Astrocyte (in vitro differentiated cells and primary cell): Measurements from ENCODE around the gene PJA2. TPM values are rescaled to one million over a fixed set of nuclear protein-coding genes. Genes with fewer than 3 reads are reported as not detected.

Source experiments
- DNase-seq: peaks from one replicate; pipeline ENCODE4 v3.0.0-alpha.2; 2010; ENCODE audit warnings: low read depth
- FAIRE-seq: peaks from 2 replicates; lab custom pipeline; 2011; peaks lifted over from hg19 to GRCh38; lab: Jason Lieb, UNC
- H2AFZ ChIP-seq: 2 replicates; pipeline ENCODE4 v1.6.0; 2012; ENCODE audit warnings: low read depth, low read length, inconsistent platforms
- H3K27ac ChIP-seq: 2 replicates; pipeline ENCODE4 v1.5.1; 2011; ENCODE audit warnings: low read depth, low read length, inconsistent platforms
- H3K27me3 ChIP-seq: 2 replicates; pipeline ENCODE4 v1.6.0; 2011; ENCODE audit warnings: low read length, inconsistent platforms; ENCODE audit not compliant: insufficient read depth
- H3K36me3 ChIP-seq: 2 replicates; pipeline ENCODE4 v1.5.1; 2011; ENCODE audit warnings: low read length, inconsistent platforms; ENCODE audit not compliant: insufficient read depth
- H3K4me1 ChIP-seq: 2 replicates; pipeline ENCODE4 v1.5.1; 2011; ENCODE audit warnings: low read length, inconsistent platforms; ENCODE audit not compliant: insufficient read depth
- H3K4me2 ChIP-seq: 2 replicates; pipeline ENCODE4 v1.6.0; 2012; ENCODE audit warnings: low read length, inconsistent platforms
- H3K4me3 ChIP-seq: 2 replicates; pipeline ENCODE4 v1.5.1; 2011; ENCODE audit warnings: low read depth, mild to moderate bottlenecking, low read length, inconsistent platforms; ENCODE audit not compliant: insufficient read depth
- H3K79me2 ChIP-seq: 2 replicates; pipeline ENCODE4 v1.6.0; 2012; ENCODE audit warnings: mild to moderate bottlenecking, low read length, inconsistent platforms; ENCODE audit not compliant: insufficient read depth
- H3K9ac ChIP-seq: 2 replicates; pipeline ENCODE4 v1.6.0; 2012; ENCODE audit warnings: mild to moderate bottlenecking, low read length, inconsistent platforms
- H3K9me3 ChIP-seq: 2 replicates; pipeline ENCODE4 v1.5.1; 2012; ENCODE audit warnings: low read depth, mild to moderate bottlenecking, low read length, inconsistent platforms; ENCODE audit not compliant: insufficient read depth
- H4K20me1 ChIP-seq: 2 replicates; pipeline ENCODE4 v1.6.0; 2012; ENCODE audit warnings: low read length, inconsistent platforms; ENCODE audit not compliant: insufficient read depth
- H3K27ac Mint-ChIP-seq: one replicate; pipeline ENCODE4 v1.8.0; 2021; ENCODE audit warnings: mild to moderate bottlenecking, mixed read lengths; ENCODE audit not compliant: unreplicated experiment
- H3K27me3 Mint-ChIP-seq: one replicate; pipeline ENCODE4 v1.8.0; 2021; ENCODE audit warnings: low read depth, mixed read lengths; ENCODE audit not compliant: unreplicated experiment
- H3K36me3 Mint-ChIP-seq: one replicate; pipeline ENCODE4 v1.8.0; 2021; ENCODE audit warnings: low read depth, mixed read lengths; ENCODE audit not compliant: unreplicated experiment
- H3K4me1 Mint-ChIP-seq: one replicate; pipeline ENCODE4 v1.8.0; 2021; ENCODE audit warnings: low read depth, mixed read lengths; ENCODE audit not compliant: unreplicated experiment
- H3K4me3 Mint-ChIP-seq: one replicate; pipeline ENCODE4 v1.8.0; 2021; ENCODE audit warnings: mild to moderate bottlenecking, moderate library complexity, mixed read lengths; ENCODE audit not compliant: unreplicated experiment
- H3K9me3 Mint-ChIP-seq: one replicate; pipeline ENCODE4 v1.8.0; 2021; ENCODE audit warnings: mild to moderate bottlenecking, mixed read lengths; ENCODE audit not compliant: unreplicated experiment
- CTCF ChIP-seq: IDR thresholded peaks from 2 replicates; pipeline ENCODE4 v1.5.1; 2011; ENCODE audit warnings: low read depth, mild to moderate bottlenecking, inconsistent platforms, low read length, moderate library complexity; ENCODE audit not compliant: insufficient read depth
- EZH2 ChIP-seq: IDR thresholded peaks from 2 replicates; pipeline ENCODE4 v1.6.1; 2012; ENCODE audit warnings: mild to moderate bottlenecking, low read length, inconsistent platforms; ENCODE audit not compliant: insufficient read depth
- total RNA-seq: library from RNA; stranded (reverse); gene quantifications from 2 replicates; pipeline ENCODE4 v1.2.1, GENCODE V29; 2021

PJA2 gene
- total RNA-seq, 1 donor from 2014 or later, result 107 TPM

- no peaks in the 10 kb centered on the region for H3K9me3 Mint-ChIP-seq
- H3K27ac ChIP-seq, result no peak overlapping the region
- peaks cover 2% of the 10 kb centered on the region for H3K4me1 Mint-ChIP-seq
- H3K27me3 Mint-ChIP-seq, result no peaks in the 10 kb centered on the region
- TF ChIP-seq CTCF (no peak), EZH2 (no peak)
- H3K36me3 Mint-ChIP-seq, result peaks cover 7% of the 10 kb centered on the region
- H4K20me1 ChIP-seq, result peaks cover 5% of the 10 kb centered on the region
- peaks cover 30% of the 10 kb centered on the region for H3K36me3 ChIP-seq
- H3K9me3 ChIP-seq, result no peaks in the 10 kb centered on the region
- no peaks in the 10 kb centered on the region for H3K27me3 ChIP-seq
- no peak overlapping the region for H3K27ac Mint-ChIP-seq
- H2AFZ ChIP-seq, result no peak overlapping the region
- H3K79me2 ChIP-seq, result no peaks in the 10 kb centered on the region
- no peaks in the 10 kb centered on the region for H3K4me1 ChIP-seq
- FAIRE-seq, result no peak
- DNase-seq, result no peak
- H3K9ac ChIP-seq, result no peak overlapping the region
- H3K4me3 ChIP-seq, result no peak overlapping the region
- H3K4me2 ChIP-seq, result no peak overlapping the region
- H3K4me3 Mint-ChIP-seq, result no peak overlapping the region
These were observed 69.4 kb downstream of the PJA2 start for GRCh38 chr5:109340351-109340750.

GRCh38 chr5:109335114-109335513, 74.7 kb downstream of the PJA2 start:
- no peaks in the 10 kb centered on the region for H3K9me3 Mint-ChIP-seq
- DNase-seq, result no peak
- Histone ChIP-seq H3K27me3 (no peaks in the 10 kb centered on the region), H3K9ac (no peak overlapping the region), H3K27ac (no peak overlapping the region), H3K4me3 (no peak overlapping the region), H3K36me3 (peaks cover 24% of the 10 kb centered on the region), H3K4me2 (no peak overlapping the region), H2AFZ (no peak overlapping the region), H4K20me1 (peaks cover 8% of the 10 kb centered on the region), H3K4me1 (peaks cover under 1% of the 10 kb centered on the region), H3K9me3 (no peaks in the 10 kb centered on the region), H3K79me2 (no peaks in the 10 kb centered on the region)
- no peak for TF ChIP-seq CTCF
- no peak for TF ChIP-seq EZH2
- H3K36me3 Mint-ChIP-seq, result peaks cover 5% of the 10 kb centered on the region
- peaks cover 2% of the 10 kb centered on the region for H3K4me1 Mint-ChIP-seq
- no peak overlapping the region for H3K27ac Mint-ChIP-seq
- FAIRE-seq, result no peak
- no peak overlapping the region for H3K4me3 Mint-ChIP-seq
- no peaks in the 10 kb centered on the region for H3K27me3 Mint-ChIP-seq

GRCh38 chr5:109334056-109334455, 75.7 kb downstream of the PJA2 start:
- no peaks in the 10 kb centered on the region for H3K27me3 ChIP-seq
- peaks cover 8% of the 10 kb centered on the region for H4K20me1 ChIP-seq
- FAIRE-seq (peak; percentile 9), DNase-seq (no peak)
- peaks cover 2% of the 10 kb centered on the region for H3K4me1 ChIP-seq
- no peak overlapping the region for H3K9ac ChIP-seq
- Mint-ChIP-seq H3K4me1 (peaks cover 2% of the 10 kb centered on the region), H3K4me3 (no peak overlapping the region), H3K27ac (no peak overlapping the region), H3K9me3 (no peaks in the 10 kb centered on the region), H3K36me3 (peaks cover 5% of the 10 kb centered on the region), H3K27me3 (no peaks in the 10 kb centered on the region)
- no peak overlapping the region for H3K4me3 ChIP-seq
- TF ChIP-seq CTCF (no peak), EZH2 (no peak)
- H3K27ac ChIP-seq, result no peak overlapping the region
- H3K4me2 ChIP-seq, result no peak overlapping the region
- H3K9me3 ChIP-seq, result no peaks in the 10 kb centered on the region
- H2AFZ ChIP-seq, result no peak overlapping the region
- peaks cover 24% of the 10 kb centered on the region for H3K36me3 ChIP-seq
- H3K79me2 ChIP-seq, result no peaks in the 10 kb centered on the region
